Skeletal muscle satellite cell (primary cell): ENCODE data around the gene GRIK1.

Experiments used
- H3K27me3 ChIP-seq: 2 replicates; pipeline ENCODE4 v1.7.0; 2013; ENCODE audit warnings: low read length; ENCODE audit not compliant: control insufficient read depth, insufficient read depth
- H3K36me3 ChIP-seq: 2 replicates; pipeline ENCODE4 v1.7.0; 2013; ENCODE audit warnings: mild to moderate bottlenecking, control low read depth, low read length; ENCODE audit not compliant: insufficient read depth
- H3K4me1 ChIP-seq: 2 replicates; pipeline ENCODE4 v1.7.0; 2013; ENCODE audit warnings: low read length; ENCODE audit not compliant: control insufficient read depth, insufficient read depth
- H3K4me2 ChIP-seq: 2 replicates; pipeline ENCODE4 v1.7.0; 2013; ENCODE audit warnings: mild to moderate bottlenecking, low read length
- H3K4me3 ChIP-seq: 2 replicates; pipeline ENCODE4 v1.7.0; 2013; ENCODE audit warnings: low read length
- H3K9ac ChIP-seq: 2 replicates; pipeline ENCODE4 v1.7.0; 2013; ENCODE audit warnings: mild to moderate bottlenecking, low read depth, low read length, moderate library complexity
- H3K9me3 ChIP-seq: replicated peaks from 2 replicates; pipeline ENCODE4 v1.7.0; 2013; ENCODE audit warnings: mild to moderate bottlenecking, control low read depth, low read length

GRIK1 gene

GRCh38 chr21:29805105-29805504 is 134.7 kb downstream of the GRIK1 start:
- Histone ChIP-seq H3K4me3 (no peak overlapping the region), H3K9me3 (no peaks in the 10 kb centered on the region), H3K9ac (no peak overlapping the region), H3K27me3 (peaks cover 7% of the 10 kb centered on the region), H3K4me2 (no peak overlapping the region), H3K4me1 (no peaks in the 10 kb centered on the region), H3K36me3 (no peaks in the 10 kb centered on the region)

- Histone ChIP-seq H3K9ac (no peak overlapping the region), H3K4me3 (no peak overlapping the region), H3K4me2 (no peak overlapping the region), H3K36me3 (no peaks in the 10 kb centered on the region), H3K4me1 (no peaks in the 10 kb centered on the region), H3K9me3 (no peaks in the 10 kb centered on the region), H3K27me3 (peaks cover 7% of the 10 kb centered on the region)
These were observed 136.6 kb downstream of the GRIK1 start for GRCh38 chr21:29803191-29803590.

GRCh38 chr21:29801122-29801521 is 138.7 kb downstream of the GRIK1 start:
- Histone ChIP-seq H3K27me3 (peaks cover 7% of the 10 kb centered on the region), H3K36me3 (no peaks in the 10 kb centered on the region), H3K9ac (no peak overlapping the region), H3K4me3 (no peak overlapping the region), H3K4me2 (no peak overlapping the region), H3K9me3 (no peaks in the 10 kb centered on the region), H3K4me1 (no peaks in the 10 kb centered on the region)

GRCh38 chr21:29800056-29800455 is 139.7 kb downstream of the GRIK1 start:
- Histone ChIP-seq H3K4me1 (no peaks in the 10 kb centered on the region), H3K9ac (no peak overlapping the region), H3K4me3 (no peak overlapping the region), H3K27me3 (peaks cover 7% of the 10 kb centered on the region), H3K36me3 (no peaks in the 10 kb centered on the region), H3K9me3 (no peaks in the 10 kb centered on the region), H3K4me2 (no peak overlapping the region)

- Histone ChIP-seq H3K27me3 (peaks cover 7% of the 10 kb centered on the region), H3K4me2 (no peak overlapping the region), H3K36me3 (no peaks in the 10 kb centered on the region), H3K4me1 (no peaks in the 10 kb centered on the region), H3K9me3 (no peaks in the 10 kb centered on the region), H3K9ac (no peak overlapping the region), H3K4me3 (no peak overlapping the region)
These were observed 141.0 kb downstream of the GRIK1 start for GRCh38 chr21:29798840-29799239.

- H3K4me3 ChIP-seq = no peak overlapping the region
- H3K9ac ChIP-seq = no peak overlapping the region
- H3K4me1 ChIP-seq = no peaks in the 10 kb centered on the region
These were observed 142.6 kb downstream of the GRIK1 start for GRCh38 chr21:29797155-29797554.

GRCh38 chr21:29793712-29794111 is 146.1 kb downstream of the GRIK1 start:
- H3K9ac ChIP-seq = no peak overlapping the region
- no peak overlapping the region for H3K4me3 ChIP-seq
- H3K27me3 ChIP-seq = peaks cover 6% of the 10 kb centered on the region
- H3K4me1 ChIP-seq = no peaks in the 10 kb centered on the region
- no peaks in the 10 kb centered on the region for H3K36me3 ChIP-seq
- H3K9me3 ChIP-seq = no peaks in the 10 kb centered on the region
- no peak overlapping the region for H3K4me2 ChIP-seq

More at GRCh38 chr21:29797155-29797554, 142.6 kb downstream of the GRIK1 start:
- Histone ChIP-seq H3K9me3 (no peaks in the 10 kb centered on the region), H3K4me2 (no peak overlapping the region), H3K27me3 (peaks cover under 1% of the 10 kb centered on the region), H3K36me3 (no peaks in the 10 kb centered on the region)

- peaks cover 6% of the 10 kb centered on the region for H3K27me3 ChIP-seq
- no peak overlapping the region for H3K9ac ChIP-seq
- no peak overlapping the region for H3K4me3 ChIP-seq
- H3K4me2 ChIP-seq = no peak overlapping the region
- H3K9me3 ChIP-seq = no peaks in the 10 kb centered on the region
- H3K36me3 ChIP-seq = no peaks in the 10 kb centered on the region
- no peaks in the 10 kb centered on the region for H3K4me1 ChIP-seq
These were observed 150.4 kb downstream of the GRIK1 start for GRCh38 chr21:29789393-29789792.

- H3K4me2 ChIP-seq = no peak overlapping the region
- H3K9ac ChIP-seq = no peak overlapping the region
- H3K4me1 ChIP-seq = no peaks in the 10 kb centered on the region
- H3K27me3 ChIP-seq = peaks cover 6% of the 10 kb centered on the region
- H3K9me3 ChIP-seq = no peaks in the 10 kb centered on the region
- no peaks in the 10 kb centered on the region for H3K36me3 ChIP-seq
- no peak overlapping the region for H3K4me3 ChIP-seq
These were observed 151.0 kb downstream of the GRIK1 start for GRCh38 chr21:29788752-29789151.

GRCh38 chr21:29787361-29787909 is 152.4 kb downstream of the GRIK1 start:
- Histone ChIP-seq H3K4me2 (no peak overlapping the region), H3K4me3 (no peak overlapping the region), H3K9me3 (no peaks in the 10 kb centered on the region), H3K27me3 (peaks cover 6% of the 10 kb centered on the region), H3K36me3 (no peaks in the 10 kb centered on the region), H3K9ac (no peak overlapping the region), H3K4me1 (no peaks in the 10 kb centered on the region)

GRCh38 chr21:29786496-29787360 is 153.1 kb downstream of the GRIK1 start:
- Histone ChIP-seq H3K36me3 (no peaks in the 10 kb centered on the region), H3K4me2 (no peak overlapping the region), H3K4me1 (no peaks in the 10 kb centered on the region), H3K9ac (no peak overlapping the region), H3K27me3 (peaks cover 6% of the 10 kb centered on the region), H3K9me3 (no peaks in the 10 kb centered on the region), H3K4me3 (no peak overlapping the region)

- no peaks in the 10 kb centered on the region for H3K4me1 ChIP-seq
- no peaks in the 10 kb centered on the region for H3K9me3 ChIP-seq
- no peak overlapping the region for H3K9ac ChIP-seq
- H3K4me3 ChIP-seq = no peak overlapping the region
- no peak overlapping the region for H3K4me2 ChIP-seq
- H3K27me3 ChIP-seq = no peaks in the 10 kb centered on the region
- no peaks in the 10 kb centered on the region for H3K36me3 ChIP-seq
These were observed 162.6 kb downstream of the GRIK1 start for GRCh38 chr21:29777160-29777559.
